NCI-H1048 (cell line): ENCODE measurements around the gene AIM2.
"Not testable (repeated sequence)": the region's sequence is repeated elsewhere in the genome, so short reads cannot be mapped to it uniquely, and the experiment has no call there.

Source experiments
- DNase-seq: peaks from one replicate; lab custom pipeline; 2025; lab: John Stamatoyannopoulos, UW

The AIM2 gene

DNA sequence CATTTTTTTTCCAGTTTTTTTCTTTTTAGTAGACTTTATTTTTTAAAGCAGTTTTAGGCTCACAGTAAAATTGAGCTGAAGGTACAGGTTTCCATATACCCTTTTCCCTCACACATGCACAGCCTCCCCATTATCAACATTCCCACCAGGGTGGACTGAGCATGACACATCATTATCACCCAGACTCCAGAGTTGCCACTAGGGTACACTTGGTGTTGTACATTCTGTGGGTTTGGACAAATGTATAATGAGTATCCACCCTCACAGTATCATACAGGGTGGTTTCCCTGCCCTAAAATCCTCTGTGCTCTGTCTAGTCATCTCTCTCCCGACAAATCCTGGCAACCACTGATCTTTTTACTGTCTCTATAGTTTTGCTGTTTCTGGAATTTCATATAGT is 3.0 kb upstream of the AIM2 start:
- DNase-seq: no peak

DNA sequence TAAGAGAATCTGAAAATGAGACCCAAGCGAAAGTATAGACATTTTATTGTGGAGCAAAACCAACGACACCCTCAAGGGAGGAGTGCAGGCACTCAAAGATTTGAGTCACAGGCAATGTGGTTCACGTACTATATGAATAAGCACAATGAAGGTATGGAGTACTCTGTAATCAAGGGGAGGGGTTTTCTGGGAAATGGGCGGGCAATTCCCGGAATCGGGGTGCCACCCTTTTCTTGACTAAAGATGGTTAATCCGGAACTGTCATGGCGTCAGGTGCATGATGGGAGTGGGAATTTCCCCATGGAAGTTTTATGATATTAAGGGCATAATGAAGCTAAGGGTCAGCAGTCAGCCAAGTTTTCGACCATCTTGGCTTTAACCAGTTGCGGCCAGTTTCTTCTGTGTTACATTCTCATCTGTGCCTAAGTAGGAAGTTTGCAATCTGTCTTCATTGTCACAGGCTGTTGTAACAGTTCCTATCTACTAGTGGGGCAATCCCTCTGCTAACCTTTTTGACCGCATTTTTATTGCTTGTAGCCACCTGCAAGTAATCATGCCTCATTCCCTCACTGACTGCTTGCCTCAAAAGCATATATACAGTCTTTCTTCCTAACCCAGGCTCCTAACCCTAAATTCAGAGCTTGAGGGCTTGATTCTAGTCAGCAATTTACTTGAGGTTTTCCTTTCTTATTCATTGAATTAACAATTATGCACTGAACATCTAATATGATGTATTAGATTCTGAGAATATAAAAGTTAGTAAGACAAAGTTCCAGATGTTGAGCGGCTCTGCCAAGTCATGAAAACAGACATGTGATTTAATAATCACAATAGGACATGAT is 775 bp upstream of the AIM2 start:
- no peak for DNase-seq

DNA sequence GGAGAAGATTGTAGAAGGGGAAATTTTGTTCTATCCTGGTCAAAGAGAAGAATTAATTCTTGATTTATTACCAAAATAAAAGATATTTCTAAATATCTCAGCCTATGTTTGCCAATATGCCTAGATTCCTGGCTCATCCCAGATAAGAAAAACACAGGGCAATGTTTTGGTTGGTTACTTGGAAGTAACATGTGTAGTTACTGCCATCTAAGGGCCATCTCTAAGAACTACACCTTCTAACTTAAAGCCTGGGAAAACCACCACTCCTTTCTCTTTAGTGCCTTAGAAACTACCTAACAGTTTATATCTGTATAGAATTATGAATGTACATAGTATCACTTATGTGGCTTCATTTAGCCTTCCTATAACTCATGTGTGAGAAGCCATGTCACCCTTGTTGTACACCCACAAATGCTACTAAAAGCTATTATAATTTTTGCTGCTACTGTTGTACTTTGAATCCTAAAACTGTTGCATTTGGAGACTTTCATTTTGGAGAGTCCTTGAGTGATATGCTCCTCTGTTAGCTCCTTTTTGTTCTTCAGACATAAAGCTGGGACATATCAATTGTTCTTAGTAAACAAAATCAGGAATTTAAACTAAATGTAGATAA is 4.5 kb downstream of the AIM2 start:
- peak; percentile 31 for DNase-seq

DNA sequence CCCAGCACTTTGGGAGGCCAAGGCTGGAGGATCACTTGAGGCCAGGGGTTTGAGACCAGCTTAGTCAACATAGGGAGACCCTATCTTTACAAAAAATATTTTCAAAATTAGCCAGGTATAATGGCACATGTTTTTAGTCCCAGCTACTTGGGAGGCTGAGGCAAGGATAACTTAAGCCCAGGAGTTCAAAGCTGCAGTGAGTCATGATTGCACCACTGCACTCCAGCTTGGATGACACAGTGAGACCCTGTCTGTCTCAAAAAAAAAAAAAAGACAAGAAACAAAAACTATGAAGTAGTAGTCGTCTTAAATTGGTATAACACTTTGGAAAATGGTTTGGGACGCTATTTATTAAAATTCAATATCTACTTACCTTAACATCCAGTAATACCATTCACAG is 7.7 kb downstream of the AIM2 start:
- DNase-seq: no peak

DNA sequence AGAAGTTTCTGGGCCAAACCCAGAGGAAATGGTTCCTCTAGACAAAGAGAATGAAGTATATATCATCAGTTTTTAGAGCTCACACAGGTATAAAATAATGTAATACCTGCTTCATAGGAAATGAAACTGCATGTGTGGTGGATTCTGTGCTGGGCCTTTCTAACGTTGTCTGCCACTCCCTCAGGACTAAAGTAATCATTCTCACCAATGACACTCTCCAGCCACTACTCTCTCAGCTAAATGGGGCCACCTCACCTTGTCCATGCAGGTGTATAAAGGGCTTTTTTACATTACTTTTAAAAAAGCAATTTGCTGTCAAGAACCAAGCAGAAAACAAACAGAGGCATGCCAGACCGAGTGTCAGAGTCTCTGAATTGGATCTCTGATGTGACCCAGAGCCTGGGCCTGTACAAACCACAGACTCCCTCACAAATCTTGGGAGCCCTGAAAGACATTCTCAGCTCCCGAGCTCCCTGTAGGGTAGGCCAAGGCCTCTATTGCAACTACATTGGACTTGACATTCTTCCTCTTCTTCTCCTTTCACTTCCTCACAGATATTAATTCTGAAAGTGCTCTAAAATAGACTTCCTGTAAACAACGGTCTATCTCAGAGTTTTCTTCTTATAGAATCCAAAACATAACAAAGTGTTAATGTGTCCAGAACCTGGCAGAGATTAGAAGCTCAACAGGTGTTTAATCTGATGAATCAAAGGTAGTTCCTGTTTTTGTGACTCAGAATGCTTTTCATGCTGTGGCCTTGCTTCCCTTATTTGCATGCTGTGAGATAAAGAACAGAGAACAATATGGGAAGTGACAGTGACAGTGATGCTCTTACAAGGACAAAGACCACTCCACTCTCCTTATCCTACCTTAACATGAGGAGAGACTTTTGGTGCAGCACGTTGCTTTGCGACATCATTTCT is 8.6 kb downstream of the AIM2 start:
- DNase-seq: no peak

DNA sequence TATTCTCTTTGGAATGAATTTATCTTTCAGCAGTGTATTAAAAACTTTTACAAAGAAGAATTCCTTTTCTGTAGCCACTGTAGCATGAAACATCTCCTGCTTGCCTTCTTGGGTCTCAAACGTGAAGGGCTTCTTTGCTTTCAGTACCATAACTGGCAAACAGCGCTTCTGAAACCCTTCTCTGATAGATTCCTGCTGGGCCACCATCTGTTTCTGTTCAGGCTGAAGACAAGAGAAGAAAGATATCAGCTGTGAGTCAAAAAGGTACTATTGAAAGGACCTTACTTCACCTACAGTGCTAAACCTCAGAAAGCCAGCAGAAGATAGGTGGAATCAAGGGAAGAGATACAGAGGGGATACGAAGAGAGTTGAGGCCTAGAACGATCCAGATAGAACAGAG is 10.5 kb downstream of the AIM2 start:
- no peak for DNase-seq

DNA sequence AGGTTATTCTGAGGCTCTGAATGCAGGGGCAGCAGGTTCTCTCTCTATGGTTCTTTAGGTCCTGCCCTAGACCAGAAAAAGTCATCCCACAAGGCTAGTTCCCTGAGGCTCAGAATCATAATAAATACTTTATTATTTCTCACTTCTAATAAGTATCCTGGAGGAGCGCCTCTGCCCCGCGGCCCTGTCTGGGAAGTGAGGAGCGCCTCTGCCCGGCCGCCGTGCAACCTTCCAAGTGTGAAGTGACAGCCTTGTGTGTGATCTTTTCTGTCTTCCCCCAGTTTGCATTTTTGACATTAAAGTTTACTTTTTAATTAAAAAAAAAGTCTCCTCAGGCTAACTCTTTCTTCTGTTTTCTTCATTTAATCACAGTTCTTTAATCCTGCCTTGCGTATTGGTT is 11.5 kb downstream of the AIM2 start:
- DNase-seq: no peak

DNA sequence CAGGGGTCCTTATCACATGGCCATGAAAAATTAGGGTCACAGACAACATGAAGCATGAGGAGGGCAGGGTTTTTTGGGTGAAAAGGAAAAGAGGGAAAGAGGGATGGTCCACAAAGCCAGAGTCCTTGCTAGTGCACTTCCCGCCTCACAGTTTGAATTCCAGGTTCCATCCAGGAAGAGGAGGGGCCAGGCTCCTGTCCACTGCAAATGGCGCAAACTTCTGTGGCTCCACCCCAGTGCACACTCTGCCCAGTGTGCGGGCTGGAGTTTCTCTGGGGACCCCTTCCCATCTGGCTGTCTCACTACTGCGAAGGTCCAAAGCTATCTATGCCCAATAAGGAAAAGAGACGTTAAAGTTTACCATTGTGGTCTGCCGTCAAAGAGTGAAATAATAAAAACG is 17.8 kb downstream of the AIM2 start:
- DNase-seq: no peak

DNA sequence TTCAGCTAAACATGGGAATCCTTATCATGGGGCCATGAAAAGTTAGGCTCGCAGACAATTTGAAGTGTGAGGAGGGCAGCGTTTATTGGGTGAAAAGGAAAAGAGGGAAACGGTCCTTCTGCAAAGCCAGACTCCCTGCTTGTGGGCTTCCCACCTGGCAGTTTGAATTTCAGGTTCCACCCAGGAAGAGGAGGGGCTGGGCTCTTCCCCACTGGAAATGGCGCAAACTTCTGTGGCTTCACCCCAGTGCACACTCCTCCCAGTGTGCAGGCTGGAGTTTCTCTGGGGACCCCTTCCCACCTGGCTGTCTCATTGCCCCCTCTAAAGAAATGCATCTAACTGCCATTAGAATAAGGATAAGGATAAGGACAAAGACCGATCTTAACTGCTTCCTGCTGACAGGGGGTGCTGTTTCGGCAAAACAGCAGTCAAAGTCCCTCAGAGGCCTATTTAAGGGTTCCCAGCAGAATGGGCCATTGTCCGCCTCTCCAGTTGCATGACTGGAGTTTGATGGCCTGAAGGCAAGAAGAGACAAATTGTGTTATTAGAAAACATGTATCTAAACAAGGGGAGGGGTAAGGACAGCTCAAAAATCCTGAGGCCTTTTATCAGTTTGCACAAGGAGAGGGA is 20.4 kb downstream of the AIM2 start:
- peak; percentile 18 for DNase-seq

DNA sequence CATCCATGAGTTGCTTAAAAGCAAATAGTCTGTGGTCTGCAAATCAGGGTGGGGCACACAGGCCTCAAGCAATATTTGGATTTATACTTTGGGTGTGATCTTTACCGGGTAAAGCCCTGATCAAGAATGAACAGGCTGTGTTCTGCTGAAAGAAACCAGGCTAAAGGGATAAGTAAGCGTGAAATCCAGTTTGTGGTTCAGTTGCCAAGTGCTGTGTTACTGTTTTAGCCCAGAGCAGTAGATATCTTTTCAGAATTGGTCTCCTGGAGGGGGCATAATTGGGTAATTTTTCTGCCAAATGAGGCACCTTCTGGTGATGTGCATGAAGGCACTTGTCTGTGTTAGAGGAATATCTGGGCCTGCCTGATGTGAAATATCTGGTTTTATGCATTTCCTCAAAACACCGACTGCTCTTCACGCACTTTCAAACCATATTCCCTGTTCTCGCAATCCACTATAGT is 21.4 kb downstream of the AIM2 start:
- DNase-seq: peak; percentile 35

DNA sequence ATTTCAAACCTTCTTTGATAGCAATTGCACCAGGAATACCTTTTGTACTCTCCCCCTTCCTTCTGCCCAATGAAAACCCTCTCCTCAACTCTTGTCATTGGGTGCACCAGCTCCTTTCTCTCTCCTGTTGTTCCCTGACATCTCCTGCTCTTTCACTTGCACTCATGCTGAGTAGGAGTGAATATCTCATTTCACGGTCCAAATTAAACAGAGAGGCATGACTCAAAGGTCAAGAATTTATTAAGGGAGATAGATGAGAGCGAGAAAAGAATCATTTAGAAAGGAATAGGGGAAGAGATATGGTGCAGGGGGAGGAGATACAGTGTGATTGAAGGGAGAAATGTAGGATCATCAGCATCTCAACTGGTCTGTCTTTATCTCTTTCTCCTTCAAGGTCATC is 22.1 kb downstream of the AIM2 start:
- DNase-seq: no peak

DNA sequence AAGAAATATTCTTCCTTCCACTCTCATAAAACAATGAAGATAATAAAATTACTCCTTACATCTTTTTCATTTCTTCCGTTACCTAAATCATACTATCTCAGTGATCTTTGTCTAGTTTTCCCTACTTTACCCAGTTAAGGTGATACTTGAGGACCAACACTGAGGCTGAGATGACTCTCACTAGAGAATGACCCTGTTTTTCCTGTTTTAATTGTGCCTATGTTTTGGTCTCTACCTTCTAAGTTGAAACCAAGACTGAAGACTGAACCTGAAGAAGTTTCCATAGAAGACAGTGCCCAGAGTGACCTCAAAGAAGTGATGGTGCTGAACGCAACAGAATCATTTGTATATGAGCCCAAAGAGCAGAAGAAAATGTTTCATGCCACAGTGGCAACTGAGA is 25.1 kb downstream of the AIM2 start:
- DNase-seq: no peak

DNA sequence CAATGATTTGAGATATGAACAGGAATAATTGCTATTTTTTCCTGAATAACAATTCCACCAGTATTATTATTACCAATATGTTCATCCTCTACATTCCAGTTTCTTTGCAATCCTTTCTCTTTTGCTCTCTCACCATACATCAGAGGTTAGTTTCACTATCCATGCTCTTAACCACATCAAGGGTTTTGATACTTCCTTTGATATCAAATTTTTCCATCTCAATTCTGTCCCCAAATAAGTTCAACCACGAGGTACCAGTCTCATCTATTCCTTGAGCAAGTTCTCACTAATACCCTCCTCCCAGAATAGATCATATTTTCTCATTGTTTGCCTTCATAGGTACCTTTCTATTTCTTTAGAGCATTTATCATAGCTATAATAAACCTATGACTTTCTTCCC is 30.1 kb downstream of the AIM2 start:
- DNase-seq: not testable (repeated sequence)

DNA sequence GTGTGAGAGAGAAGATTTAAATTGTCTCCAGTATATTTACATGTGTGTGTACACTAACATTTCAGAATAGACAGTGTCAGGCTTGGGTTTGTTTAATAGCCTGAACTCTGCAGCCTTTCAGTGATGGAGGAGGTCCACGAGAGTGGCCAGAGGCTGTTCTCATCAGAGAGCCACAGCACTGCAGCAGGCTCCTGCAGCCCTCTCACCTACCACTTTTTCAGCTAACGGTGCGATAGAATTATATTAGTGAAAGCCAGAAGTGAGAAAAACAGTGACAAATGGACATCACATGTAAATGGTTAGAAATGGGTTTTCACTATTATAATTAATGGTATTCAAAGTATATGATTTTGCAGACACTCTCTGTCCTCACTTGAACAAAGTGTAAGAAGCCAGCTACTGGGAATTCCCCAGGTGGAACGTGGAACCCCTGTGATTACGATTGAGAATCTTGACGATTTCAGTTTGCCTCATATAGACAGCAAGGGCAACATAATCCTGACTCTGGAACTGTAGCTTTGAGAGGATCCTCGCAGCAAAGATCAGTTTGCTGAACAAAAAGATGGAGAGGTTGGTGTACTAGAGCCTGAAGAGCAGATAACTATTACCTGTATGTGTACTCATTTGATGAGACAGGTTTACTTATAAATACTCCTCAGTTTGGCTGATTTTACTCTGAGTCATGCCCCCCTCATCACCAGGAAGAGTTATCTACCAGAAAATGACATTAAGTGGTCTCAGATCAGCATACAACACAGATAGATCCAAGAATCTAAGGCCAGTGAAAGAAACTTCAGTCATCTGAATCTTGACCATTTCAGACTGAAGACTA is 35.5 kb downstream of the AIM2 start:
- no peak for DNase-seq

DNA sequence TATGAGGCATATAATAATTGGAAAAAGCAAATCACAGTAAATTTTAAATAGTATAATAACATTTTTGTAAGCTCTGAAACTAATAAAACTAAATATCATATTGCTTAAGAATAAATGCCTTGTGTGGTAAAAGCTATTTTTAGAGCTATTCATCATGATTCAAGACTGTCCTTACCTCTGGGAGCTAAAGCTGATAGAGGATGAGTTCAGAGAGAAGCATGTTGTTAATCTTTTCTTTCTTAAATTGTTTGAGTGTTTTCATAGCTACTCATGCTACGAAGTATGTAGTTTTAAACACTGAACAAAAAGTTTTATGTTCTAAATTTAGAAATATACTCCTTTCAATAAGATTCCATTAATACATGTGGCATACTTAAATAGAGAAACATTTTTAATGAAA is 36.4 kb downstream of the AIM2 start:
- no peak for DNase-seq

DNA sequence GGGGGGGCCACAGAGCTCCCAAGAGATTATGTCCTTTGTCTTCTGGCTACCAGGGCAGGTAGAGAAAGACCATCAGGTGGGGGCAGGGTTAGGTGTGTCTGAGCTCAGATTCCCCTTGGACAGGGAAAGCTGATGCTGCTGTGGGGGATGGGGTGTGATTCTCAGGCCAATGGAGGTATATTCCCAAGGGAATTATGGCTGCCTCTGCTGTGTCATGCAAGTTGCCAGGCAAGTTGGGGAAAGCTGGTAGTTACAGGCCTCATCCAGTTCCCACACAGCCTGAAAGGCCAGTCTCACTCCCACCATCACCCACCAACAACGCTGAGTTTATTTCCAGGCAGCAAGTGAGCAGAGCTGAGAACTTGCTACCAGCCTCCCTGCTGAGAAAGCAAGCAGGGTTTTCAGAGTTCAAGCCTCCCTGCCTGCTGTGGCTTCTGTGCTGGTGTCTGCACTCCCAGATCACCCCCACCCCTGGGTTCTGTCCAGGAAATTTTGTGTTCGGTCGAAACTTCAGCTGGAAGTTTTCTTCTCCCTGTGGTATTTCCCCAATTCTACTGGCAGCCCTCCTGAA is 45.6 kb downstream of the AIM2 start:
- no peak for DNase-seq

DNA sequence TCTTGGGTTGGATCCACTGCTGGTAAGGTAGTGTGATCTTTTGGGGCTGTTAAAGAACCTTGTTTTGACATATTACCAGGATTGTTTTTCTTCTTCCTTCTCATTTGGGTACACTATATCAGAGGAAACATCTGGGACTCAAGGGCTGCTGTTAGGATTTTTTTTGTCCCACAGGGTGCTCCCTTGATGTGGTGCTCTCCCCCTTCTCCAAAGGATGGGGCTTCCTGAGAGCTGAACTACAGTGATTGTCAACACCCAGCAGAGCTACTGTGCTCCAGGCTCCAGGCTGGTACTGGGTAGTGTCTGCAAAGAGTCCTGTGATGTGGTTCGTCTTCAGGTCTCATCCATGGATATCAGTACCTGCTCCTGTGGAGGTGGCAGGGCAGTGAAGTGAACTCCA is 46.3 kb downstream of the AIM2 start:
- no peak for DNase-seq

DNA sequence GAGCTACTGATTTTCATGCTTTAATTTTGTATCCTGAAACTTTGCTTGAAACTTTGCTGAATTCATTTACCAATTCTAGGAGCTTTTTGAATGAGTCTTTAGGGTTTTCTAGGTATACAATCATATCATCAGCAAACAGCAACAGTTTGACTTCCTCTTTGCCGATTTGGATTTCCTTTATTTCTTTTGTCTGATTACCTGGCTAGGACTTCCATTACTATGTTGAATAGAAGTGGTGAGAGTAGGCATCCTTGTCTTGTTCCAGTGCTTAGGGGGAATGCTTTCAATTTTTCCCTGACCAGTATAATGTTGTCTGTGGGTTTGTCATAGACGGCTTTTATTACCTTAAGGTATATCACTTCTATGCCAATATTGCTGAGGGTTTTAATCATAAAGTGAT is 49.7 kb downstream of the AIM2 start:
- DNase-seq: not testable (repeated sequence)

DNA sequence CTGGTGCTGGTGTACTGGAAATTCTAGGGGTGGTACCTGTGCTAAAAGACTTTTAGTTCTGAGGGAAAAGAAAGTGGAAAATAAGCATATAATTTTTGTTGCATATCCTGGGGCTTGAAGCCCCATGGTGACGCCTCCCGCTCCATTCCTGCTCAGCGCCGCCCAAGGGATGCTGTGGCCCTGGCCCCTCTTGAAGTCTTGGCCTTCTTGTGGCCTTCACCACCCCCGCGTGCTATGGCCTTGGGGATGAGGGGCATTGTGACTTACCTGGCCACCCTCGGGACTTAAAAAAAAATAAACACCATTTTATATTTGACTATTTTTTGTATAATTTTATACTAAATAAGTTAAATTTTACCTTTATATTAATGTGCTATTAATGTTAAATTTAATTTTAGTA is 51.5 kb downstream of the AIM2 start:
- DNase-seq: no peak

DNA sequence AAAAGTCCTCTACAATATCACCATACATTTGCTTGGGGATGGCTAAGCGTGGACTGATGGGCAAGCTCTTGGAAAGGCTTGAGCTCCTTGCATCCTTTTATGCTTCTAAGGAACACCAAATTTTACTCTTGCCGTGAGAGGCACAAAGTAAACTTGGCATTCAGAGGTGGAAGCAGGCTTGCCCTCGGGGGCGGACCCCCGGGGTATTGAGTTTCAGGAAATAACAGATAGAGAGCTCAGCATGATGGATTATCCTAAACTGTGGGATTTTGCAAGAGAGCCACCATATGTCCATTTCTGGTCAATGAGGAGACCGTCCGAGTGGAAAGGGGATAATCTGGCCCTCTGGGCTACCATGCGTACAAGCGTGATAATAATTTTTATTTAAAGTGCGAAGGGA is 52.8 kb downstream of the AIM2 start:
- no peak for DNase-seq

DNA sequence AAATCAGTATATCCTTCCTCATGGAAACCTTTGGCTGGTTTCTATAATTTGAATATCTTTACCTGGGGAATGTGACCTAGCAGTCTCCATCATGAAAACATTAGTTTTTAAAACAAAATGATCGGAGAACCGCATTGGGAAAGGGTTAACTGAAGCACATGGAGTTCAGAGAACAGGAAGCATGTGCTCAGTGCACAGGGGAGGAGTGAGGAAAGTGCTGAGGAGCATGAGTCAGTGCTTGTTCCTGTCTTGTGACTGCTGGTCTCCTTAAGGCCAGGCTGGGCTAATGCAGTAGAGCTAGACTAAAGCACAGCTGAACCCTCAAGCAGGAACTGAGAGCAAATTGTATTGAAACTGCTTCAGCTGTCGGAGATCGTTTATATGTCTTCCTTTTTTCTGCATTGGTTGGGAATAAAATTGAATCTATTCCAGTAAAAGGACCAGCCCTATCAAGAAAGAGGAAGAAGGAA is 61.1 kb downstream of the AIM2 start:
- DNase-seq: no peak
